ENCODE measurements around the gene METTL26.

DNA sequence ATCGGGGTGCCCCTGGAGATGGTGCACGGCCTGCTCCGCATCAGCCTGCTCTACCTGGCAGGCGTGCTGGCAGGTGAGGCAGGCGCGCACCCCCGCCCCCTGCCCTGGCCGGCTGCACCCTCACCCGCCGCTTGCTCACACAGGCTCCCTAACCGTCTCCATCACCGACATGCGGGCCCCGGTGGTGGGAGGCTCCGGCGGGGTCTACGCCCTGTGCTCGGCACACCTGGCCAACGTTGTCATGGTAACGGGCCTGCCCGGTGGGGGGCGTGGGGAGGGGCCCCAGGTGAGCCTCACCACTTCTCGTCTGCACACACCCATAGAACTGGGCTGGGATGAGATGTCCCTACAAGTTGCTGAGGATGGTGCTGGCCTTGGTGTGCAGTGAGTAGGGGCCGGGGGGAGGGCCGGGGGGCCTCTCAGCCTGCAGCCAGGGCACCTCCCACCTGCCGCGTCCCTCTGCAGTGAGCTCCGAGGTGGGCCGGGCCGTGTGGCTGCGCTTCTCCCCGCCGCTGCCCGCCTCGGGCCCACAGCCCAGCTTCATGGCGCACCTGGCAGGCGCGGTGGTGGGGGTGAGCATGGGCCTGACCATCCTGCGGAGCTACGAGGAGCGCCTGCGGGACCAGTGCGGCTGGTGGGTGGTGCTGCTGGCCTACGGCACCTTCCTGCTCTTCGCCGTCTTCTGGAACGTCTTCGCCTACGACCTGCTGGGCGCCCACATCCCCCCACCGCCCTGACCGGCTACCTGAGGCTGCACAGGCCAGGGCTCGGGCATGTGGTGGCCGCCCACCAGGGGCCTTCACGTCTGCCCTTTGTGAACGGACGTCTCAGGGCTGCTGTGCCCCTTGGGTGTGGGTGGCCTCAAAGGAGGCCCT is 41.4 kb upstream of the METTL26 start:
- no peak for TF ChIP-seq GABPA (IDR thresholded peaks at IDR 0.05; ENCODE audit: low read depth)
- TF ChIP-seq, protein P1, sequence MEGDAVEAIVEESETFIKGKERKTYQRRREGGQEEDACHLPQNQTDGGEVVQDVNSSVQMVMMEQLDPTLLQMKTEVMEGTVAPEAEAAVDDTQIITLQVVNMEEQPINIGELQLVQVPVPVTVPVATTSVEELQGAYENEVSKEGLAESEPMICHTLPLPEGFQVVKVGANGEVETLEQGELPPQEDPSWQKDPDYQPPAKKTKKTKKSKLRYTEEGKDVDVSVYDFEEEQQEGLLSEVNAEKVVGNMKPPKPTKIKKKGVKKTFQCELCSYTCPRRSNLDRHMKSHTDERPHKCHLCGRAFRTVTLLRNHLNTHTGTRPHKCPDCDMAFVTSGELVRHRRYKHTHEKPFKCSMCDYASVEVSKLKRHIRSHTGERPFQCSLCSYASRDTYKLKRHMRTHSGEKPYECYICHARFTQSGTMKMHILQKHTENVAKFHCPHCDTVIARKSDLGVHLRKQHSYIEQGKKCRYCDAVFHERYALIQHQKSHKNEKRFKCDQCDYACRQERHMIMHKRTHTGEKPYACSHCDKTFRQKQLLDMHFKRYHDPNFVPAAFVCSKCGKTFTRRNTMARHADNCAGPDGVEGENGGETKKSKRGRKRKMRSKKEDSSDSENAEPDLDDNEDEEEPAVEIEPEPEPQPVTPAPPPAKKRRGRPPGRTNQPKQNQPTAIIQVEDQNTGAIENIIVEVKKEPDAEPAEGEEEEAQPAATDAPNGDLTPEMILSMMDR (IDR thresholded peaks at IDR 0.05; ENCODE audit: insufficient read depth, low read length): no peak
- TF ChIP-seq, protein P2, sequence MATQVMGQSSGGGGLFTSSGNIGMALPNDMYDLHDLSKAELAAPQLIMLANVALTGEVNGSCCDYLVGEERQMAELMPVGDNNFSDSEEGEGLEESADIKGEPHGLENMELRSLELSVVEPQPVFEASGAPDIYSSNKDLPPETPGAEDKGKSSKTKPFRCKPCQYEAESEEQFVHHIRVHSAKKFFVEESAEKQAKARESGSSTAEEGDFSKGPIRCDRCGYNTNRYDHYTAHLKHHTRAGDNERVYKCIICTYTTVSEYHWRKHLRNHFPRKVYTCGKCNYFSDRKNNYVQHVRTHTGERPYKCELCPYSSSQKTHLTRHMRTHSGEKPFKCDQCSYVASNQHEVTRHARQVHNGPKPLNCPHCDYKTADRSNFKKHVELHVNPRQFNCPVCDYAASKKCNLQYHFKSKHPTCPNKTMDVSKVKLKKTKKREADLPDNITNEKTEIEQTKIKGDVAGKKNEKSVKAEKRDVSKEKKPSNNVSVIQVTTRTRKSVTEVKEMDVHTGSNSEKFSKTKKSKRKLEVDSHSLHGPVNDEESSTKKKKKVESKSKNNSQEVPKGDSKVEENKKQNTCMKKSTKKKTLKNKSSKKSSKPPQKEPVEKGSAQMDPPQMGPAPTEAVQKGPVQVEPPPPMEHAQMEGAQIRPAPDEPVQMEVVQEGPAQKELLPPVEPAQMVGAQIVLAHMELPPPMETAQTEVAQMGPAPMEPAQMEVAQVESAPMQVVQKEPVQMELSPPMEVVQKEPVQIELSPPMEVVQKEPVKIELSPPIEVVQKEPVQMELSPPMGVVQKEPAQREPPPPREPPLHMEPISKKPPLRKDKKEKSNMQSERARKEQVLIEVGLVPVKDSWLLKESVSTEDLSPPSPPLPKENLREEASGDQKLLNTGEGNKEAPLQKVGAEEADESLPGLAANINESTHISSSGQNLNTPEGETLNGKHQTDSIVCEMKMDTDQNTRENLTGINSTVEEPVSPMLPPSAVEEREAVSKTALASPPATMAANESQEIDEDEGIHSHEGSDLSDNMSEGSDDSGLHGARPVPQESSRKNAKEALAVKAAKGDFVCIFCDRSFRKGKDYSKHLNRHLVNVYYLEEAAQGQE (IDR thresholded peaks at IDR 0.05; ENCODE audit: insufficient replicate concordance, low read depth): no peak
- TF ChIP-seq SPI1 (IDR thresholded peaks at IDR 0.05; ENCODE audit: borderline replicate concordance, low read depth): no peak
